Peyer's patch (tissue), 4 donors: ENCODE data around the gene ZSCAN25.

ENCODE experiments used
- CTCF ChIP-seq, 6 experiments: fragments of 450-650 bp in 4 of 6; fragments of 200-600 bp in 2 of 6; sonication (generic) in 1 of 6; IDR thresholded peaks; one replicate each; pipeline ENCODE4 v1.5.1; 2017 to 2019; ENCODE audit warnings: antibody characterized with exemption in 6 of 6, mild to moderate bottlenecking in 3 of 6, moderate library complexity in 1 of 6
- POLR2A ChIP-seq, 2 donors: fragments of 450-650 bp; IDR thresholded peaks; one replicate each; pipeline ENCODE4 v1.5.1; 2017; ENCODE audit warnings: antibody characterized with exemption in 2 of 2, mild to moderate bottlenecking in 2 of 2, moderate library complexity in 2 of 2

GRCh38 chr7:99601656-99602310, 15.0 kb upstream of the ZSCAN25 start:
- TF ChIP-seq POLR2A (IDR thresholded peaks at IDR 0.05) (no peak), CTCF (IDR thresholded peaks at IDR 0.05) (no peak)
